HG02938 (cell line): ENCODE data around the gene PLA2G6.

ENCODE experiments used
- ATAC-seq: cut with Tn5 transposase; IDR thresholded peaks from one replicate; pipeline ENCODE4 v1.9.1; 2021; ENCODE audit warnings: mild to moderate bottlenecking, moderate library complexity; ENCODE audit not compliant: unreplicated experiment

Gene PLA2G6

GRCh38 chr22:38215156-38216038, 33.8 kb upstream of the PLA2G6 start:
- no peak for ATAC-seq

GRCh38 chr22:38214302-38215056, 32.8 kb upstream of the PLA2G6 start:
- no peak for ATAC-seq

- no peak for ATAC-seq
These were observed 32.3 kb upstream of the PLA2G6 start for GRCh38 chr22:38213990-38214301.

GRCh38 chr22:38213319-38213989, 31.8 kb upstream of the PLA2G6 start:
- ATAC-seq: no peak

GRCh38 chr22:38212442-38212841, 30.8 kb upstream of the PLA2G6 start:
- no peak for ATAC-seq

GRCh38 chr22:38211556-38211955, 29.9 kb upstream of the PLA2G6 start:
- ATAC-seq: no peak

- ATAC-seq: no peak
These were observed 26.9 kb upstream of the PLA2G6 start for GRCh38 chr22:38208551-38208968.

GRCh38 chr22:38207898-38208432, 26.3 kb upstream of the PLA2G6 start:
- no peak for ATAC-seq

GRCh38 chr22:38205261-38206128, 23.9 kb upstream of the PLA2G6 start:
- ATAC-seq: no peak

- no peak for ATAC-seq
These were observed 23.2 kb upstream of the PLA2G6 start for GRCh38 chr22:38204784-38205183.

GRCh38 chr22:38203855-38204514, 22.4 kb upstream of the PLA2G6 start:
- no peak for ATAC-seq

- ATAC-seq: no peak
These were observed 21.6 kb upstream of the PLA2G6 start for GRCh38 chr22:38203090-38203810.

- no peak for ATAC-seq
These were observed 20.9 kb upstream of the PLA2G6 start for GRCh38 chr22:38202437-38203089.

GRCh38 chr22:38201711-38202436, 20.2 kb upstream of the PLA2G6 start, which contains the start of gene MAFF:
Gene MAFF, plus strand, starts transcription at chr22:38201994. Its CDS starts 11,860 bp downstream, at chr22:38213854.
- peak; percentile 58 for ATAC-seq

GRCh38 chr22:38201371-38201710, 19.7 kb upstream of the PLA2G6 start:
- no peak for ATAC-seq

GRCh38 chr22:38199826-38200559, 18.4 kb upstream of the PLA2G6 start:
- ATAC-seq: no peak

- no peak for ATAC-seq
These were observed 15.3 kb upstream of the PLA2G6 start for GRCh38 chr22:38196791-38197419.
